GOT3 (cell line): ENCODE results near the gene CRACR2B.

Experiments used
- DNase-seq: peaks from one replicate; lab custom pipeline; 2025; ENCODE audit warnings: mixed read lengths; lab: John Stamatoyannopoulos, UW

The CRACR2B gene

GRCh38 chr11:868802-869201, 41.1 kb downstream of the CRACR2B start:
- DNase-seq = no peak

- DNase-seq = no peak
Measured at GRCh38 chr11:869399-870126, 41.8 kb downstream of the CRACR2B start.

DNA sequence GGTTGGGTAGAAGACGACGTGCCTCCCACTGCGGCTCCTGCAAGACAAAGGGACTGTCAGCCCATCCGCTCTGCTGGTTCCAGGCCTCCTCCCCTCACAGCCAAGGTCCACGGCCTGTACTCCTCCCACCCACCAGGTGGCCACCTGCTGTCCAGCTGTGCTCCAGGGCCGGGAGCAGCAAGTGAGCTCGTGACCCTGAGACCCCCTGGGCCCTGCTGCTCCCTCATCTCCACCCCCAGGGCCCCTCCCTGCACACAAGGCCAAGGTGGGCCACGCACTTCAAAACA, 42.4 kb downstream of the CRACR2B start:
- no peak for DNase-seq

- DNase-seq = no peak
Measured at GRCh38 chr11:870418-870817, 42.7 kb downstream of the CRACR2B start.

DNA sequence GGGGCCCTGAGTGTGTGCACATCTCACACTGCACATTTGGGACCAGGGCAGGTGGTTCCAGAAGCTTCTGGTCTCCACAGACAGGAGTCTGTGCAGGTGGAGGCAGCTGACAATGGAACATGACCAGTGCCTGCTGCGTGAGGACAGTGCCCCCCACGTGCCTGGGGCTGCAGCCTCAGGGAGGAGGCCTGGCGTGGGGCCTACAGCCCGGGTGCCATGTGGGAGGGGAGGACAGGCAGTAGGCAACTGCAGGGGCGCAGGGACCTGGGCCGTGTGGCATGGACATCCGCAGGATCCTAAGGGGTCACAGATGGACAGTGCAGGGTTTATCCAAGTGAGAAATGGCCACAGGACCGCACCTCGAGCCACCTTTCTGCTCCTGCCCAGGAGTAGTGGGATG, 43.8 kb downstream of the CRACR2B start:
- DNase-seq = no peak

DNA sequence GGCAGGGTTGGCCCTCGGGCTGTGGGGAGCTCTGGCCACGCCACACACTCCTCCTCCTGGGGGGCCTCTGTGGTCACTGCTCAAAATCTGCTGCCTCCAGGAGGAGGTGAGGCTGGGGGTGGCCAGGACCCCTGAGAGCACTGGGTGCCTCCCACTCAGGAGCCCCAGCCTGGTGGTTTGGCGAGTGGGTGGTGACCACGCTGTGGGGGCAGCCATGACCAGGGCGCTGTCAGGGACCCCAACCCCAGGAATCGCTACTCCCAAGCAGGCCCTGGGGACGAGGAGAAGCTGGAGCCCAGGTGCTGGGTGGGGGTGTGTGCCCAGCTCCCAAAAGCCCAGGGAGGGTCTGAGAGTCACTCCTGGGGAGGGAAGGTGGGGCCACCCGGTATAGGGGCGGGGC, 45.1 kb downstream of the CRACR2B start:
- DNase-seq = no peak

GRCh38 chr11:873706-874105, 46.0 kb downstream of the CRACR2B start:
- DNase-seq = no peak

DNA sequence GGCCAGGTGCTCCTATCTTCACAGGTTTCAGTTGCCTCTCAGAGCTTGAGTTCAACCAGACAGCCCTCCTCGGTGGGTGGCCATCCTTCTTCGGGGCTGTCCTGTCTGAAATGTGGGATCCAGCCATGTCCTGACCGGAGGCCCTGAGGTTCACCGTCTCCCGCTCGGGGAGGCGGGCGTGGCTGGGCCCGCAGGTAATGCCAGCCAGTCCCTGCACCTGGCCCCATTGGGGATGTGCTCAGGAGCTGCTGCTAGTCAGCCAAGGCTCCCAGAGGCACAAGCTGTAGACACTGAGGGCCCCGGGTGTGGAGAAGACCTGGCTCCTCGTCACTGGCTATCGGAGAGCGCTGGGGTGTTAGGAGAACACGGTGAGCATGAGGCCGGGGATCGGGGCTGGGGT, 47.5 kb downstream of the CRACR2B start:
- DNase-seq = no peak

DNA sequence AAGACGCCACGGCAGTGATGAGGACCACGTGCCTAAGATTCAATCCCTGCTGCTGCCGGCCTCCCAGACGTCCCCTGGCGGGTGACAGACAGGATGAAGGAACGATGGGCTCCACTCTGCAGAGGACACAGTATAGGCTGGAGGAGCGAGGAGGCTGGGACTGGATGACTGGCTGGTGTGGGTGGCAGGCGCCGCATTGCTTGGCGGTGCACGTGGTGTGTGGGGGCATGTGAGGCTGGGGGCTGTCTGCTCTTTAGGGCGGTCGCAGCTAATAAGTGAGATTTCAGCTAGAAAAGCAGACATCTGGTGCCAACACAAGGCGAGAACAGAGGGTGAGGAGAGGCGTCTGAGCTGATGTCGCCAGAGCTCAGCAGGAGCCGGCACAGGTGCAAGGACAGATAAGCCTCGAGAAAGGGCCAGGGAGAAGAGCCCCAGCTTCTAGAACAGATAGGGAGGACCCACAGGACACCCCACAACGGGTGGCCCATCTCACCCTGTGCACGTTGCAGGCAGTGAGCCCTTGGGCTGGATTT, 48.1 kb downstream of the CRACR2B start:
- DNase-seq = no peak

DNA sequence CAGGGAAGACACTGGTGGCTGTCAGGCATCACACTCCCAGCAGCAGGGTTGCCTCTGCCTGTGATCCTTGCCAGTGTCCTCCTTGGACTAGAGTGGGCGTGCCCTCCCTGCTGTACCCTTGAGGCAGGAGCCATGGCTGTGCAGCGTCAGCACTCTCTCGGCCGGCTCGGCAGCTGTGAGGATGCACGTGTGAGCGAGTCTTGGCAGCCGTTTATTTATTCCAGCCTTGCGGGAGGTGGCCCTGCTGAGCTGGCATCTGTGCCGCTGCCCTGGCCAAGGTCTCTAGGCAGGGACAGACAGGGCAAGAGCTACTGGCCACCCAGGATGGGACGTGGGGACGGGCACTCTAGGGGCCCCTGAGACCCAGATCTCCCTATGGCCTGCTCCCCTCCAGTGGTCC, 48.8 kb downstream of the CRACR2B start:
- no peak for DNase-seq

GRCh38 chr11:877565-877964, 49.8 kb downstream of the CRACR2B start:
- DNase-seq = no peak

DNA sequence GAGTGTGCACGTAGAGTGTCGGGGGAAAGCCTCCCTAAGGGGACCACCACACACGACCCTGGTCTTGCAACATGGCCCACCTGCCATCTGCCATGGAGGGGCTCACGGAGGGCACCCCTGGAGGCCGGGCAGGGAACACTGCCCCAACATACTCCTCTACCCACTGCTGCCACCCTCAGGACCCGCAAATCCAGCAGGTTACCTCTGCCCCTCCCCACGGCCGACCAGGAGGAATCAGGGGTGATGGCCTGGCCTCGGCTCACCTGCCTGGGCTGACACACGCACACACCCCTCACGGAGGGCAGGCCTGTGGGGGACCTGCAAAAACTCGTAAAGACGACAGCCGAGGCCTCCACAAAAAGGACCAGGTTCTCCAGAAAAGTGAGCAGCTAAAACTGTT, 52.7 kb downstream of the CRACR2B start:
- DNase-seq = no peak
